Measurements from ENCODE around the gene HAUS1. TPM values are rescaled to one million over a fixed set of nuclear protein-coding genes. Genes with fewer than 3 reads are reported as not detected.
A peak's percentile ranks its signal among the peaks of the same experiment; 100 is the strongest.

The HAUS1 gene
- total RNA-seq, 1 experiment from 2014 or later, result 33.3 TPM

DNA sequence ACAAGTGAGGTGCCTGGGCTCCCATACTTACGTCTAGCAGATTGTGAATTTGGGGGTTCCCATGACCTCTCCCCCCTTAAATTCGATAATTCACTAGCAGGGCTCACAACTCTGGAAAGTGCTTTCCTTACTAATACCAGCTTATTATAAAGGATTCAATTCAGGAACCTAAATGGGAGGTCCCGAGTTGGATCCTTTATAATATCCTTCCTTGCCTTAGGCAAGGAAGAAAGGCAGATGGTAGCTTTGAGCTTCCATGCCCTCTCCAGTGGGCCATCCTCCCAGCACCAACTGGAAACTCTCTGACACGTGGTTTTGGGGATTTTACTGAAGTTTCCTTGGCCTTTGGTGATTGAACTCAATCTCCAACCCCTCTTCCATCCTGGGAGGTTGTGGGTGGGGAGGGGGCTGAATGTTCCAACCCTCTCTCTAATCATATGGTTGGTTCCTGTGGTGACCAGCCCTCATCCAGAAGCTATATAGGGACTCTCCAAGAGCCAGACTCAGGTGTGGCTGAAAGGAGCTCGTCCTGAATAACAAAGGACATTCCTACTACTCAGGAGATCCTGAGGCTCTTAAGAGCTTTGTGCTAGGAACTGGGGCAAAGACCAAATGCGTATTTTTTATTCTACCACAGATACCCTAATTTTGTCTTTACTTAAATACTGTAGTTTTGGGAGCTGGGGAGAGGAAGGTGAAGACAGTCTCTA, 62.2 kb downstream of the HAUS1 start:
- Histone ChIP-seq H3K4me3 (no peak overlapping the region), H3K9me3 (ENCODE audit: insufficient read depth, low read depth) (no peaks in the 10 kb centered on the region), H3K27ac (no peak overlapping the region), H3K27me3 (ENCODE audit: insufficient read depth, low read depth) (no peaks in the 10 kb centered on the region), H3K4me1 (replicated peaks; ENCODE audit: insufficient read depth) (peaks cover 26% of the 10 kb centered on the region), H2AFZ (no peak overlapping the region), H3K36me3 (ENCODE audit: low read depth) (no peaks in the 10 kb centered on the region), H3K9me2 (ENCODE audit: insufficient read depth) (no peaks in the 10 kb centered on the region), H3K79me2 (ENCODE audit: low read depth) (no peaks in the 10 kb centered on the region), H4K20me1 (ENCODE audit: insufficient read depth) (no peaks in the 10 kb centered on the region), H3K4me2 (no peak overlapping the region), H3F3A (ENCODE audit: insufficient read depth, low read depth) (peaks cover 16% of the 10 kb centered on the region; the same call in 1 of the 2 replicates)
- CTCF ChIA-PET, result no interaction called here
- no peak for TF ChIP-seq EZH2 (IDR thresholded peaks at IDR 0.05; ENCODE audit: low read depth)
- TF ChIP-seq, protein P1, sequence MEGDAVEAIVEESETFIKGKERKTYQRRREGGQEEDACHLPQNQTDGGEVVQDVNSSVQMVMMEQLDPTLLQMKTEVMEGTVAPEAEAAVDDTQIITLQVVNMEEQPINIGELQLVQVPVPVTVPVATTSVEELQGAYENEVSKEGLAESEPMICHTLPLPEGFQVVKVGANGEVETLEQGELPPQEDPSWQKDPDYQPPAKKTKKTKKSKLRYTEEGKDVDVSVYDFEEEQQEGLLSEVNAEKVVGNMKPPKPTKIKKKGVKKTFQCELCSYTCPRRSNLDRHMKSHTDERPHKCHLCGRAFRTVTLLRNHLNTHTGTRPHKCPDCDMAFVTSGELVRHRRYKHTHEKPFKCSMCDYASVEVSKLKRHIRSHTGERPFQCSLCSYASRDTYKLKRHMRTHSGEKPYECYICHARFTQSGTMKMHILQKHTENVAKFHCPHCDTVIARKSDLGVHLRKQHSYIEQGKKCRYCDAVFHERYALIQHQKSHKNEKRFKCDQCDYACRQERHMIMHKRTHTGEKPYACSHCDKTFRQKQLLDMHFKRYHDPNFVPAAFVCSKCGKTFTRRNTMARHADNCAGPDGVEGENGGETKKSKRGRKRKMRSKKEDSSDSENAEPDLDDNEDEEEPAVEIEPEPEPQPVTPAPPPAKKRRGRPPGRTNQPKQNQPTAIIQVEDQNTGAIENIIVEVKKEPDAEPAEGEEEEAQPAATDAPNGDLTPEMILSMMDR (conservative IDR thresholded peaks at IDR 0.05), result no peak
- DNase-seq, result no peak
- no TSS peak for BruUV-seq (replicated peaks)
- POLR2A ChIA-PET (ENCODE audit: unreplicated experiment), result no interaction called here
- intact Hi-C loops (cut with micrococcal nuclease; ENCODE audit: unreplicated experiment), result no loop called here

DNA sequence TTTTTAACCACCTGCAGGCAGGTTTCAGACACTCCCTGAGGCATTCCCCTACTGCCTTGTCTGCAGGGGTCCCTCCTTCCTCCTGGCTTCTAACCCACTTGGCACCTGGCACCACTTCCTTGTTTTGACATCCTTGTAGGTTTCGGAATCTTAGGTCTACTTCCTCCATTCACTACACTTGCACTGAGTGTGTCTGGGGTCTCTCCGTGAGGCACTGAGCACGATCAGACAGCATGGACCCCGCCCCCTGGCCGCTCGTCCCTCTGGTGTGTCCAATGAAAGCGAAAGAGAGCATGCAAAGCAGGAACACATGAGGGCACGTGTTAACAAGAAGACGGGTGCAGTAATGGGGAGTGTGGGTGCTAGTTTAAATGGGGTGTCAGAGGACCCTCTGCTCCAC, 63.8 kb downstream of the HAUS1 start:
- no peak overlapping the region for H2AFZ ChIP-seq
- no peaks in the 10 kb centered on the region for H3K9me3 ChIP-seq (ENCODE audit: insufficient read depth, low read depth)
- TF ChIP-seq EZH2 (IDR thresholded peaks at IDR 0.05; ENCODE audit: low read depth), result no peak
- TF ChIP-seq, protein P1 (conservative IDR thresholded peaks at IDR 0.05), result no peak
- no TSS peak for BruUV-seq (replicated peaks)
- intact Hi-C loops (cut with micrococcal nuclease; ENCODE audit: unreplicated experiment), result no loop called here
- peak overlapping the region; percentile 15 for H3K4me2 ChIP-seq
- no peak overlapping the region for H3K4me3 ChIP-seq
- H4K20me1 ChIP-seq (ENCODE audit: insufficient read depth), result no peaks in the 10 kb centered on the region
- H3K79me2 ChIP-seq (ENCODE audit: low read depth), result no peaks in the 10 kb centered on the region
- H3K36me3 ChIP-seq (ENCODE audit: low read depth), result no peaks in the 10 kb centered on the region
- no peaks in the 10 kb centered on the region for H3K9me2 ChIP-seq (ENCODE audit: insufficient read depth)
- H3K27me3 ChIP-seq (ENCODE audit: insufficient read depth, low read depth), result no peaks in the 10 kb centered on the region
- peak in 1 of 2 experiments; percentile 50 for DNase-seq
- ChIA-PET CTCF (no interaction called here), POLR2A (ENCODE audit: unreplicated experiment) (no interaction called here)
- peaks cover 25% of the 10 kb centered on the region for H3F3A ChIP-seq (ENCODE audit: insufficient read depth, low read depth)
- H3K27ac ChIP-seq, result no peak overlapping the region
- peaks cover 28% of the 10 kb centered on the region for H3K4me1 ChIP-seq (replicated peaks; ENCODE audit: insufficient read depth)

DNA sequence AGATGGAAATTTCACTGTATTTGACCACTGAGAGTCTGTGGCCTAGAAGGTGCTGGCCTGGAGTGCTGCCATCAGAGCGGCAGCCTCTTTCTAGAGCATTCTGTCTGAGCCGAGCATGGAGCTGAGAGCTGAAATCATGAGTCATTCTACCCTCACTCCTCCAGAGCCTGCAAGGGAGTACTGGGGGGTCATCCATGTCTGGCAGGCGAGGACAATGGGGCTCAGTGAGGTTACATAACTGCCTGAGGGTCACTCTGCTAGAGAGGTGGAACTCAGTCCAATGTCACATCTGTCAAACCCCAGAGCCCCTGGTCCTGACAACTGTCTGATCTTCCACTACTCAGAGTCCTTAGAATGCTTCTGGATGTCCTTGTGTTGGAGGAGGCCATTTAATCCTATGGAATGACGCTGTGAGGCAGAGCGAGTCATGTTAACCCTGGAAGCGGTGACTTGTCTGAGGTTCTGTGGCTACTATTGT, 65.3 kb downstream of the HAUS1 start:
- CTCF ChIA-PET, result no interaction called here
- peak in 1 of 2 experiments; percentile 72 for DNase-seq
- H3K9me2 ChIP-seq (ENCODE audit: insufficient read depth), result no peaks in the 10 kb centered on the region

More for the DNA sequence above, 65.3 kb downstream of the HAUS1 start:
- Histone ChIP-seq H3F3A (ENCODE audit: insufficient read depth, low read depth) (peaks cover 30% of the 10 kb centered on the region), H3K4me1 (replicated peaks; ENCODE audit: insufficient read depth) (peaks cover 30% of the 10 kb centered on the region), H3K27ac (peak overlapping the region; percentile 47), H2AFZ (peak overlapping the region; percentile 40), H3K4me2 (peak overlapping the region; percentile 33), H3K4me3 (no peak overlapping the region), H3K9me3 (ENCODE audit: insufficient read depth, low read depth) (no peaks in the 10 kb centered on the region), H3K36me3 (ENCODE audit: low read depth) (no peaks in the 10 kb centered on the region), H4K20me1 (ENCODE audit: insufficient read depth) (no peaks in the 10 kb centered on the region), H3K79me2 (ENCODE audit: low read depth) (peaks cover 7% of the 10 kb centered on the region), H3K27me3 (ENCODE audit: insufficient read depth, low read depth) (no peaks in the 10 kb centered on the region)
- intact Hi-C loops (cut with micrococcal nuclease; ENCODE audit: unreplicated experiment), result no loop called here
- BruUV-seq (replicated peaks), result no TSS peak
- POLR2A ChIA-PET (ENCODE audit: unreplicated experiment), result no interaction called here
- TF ChIP-seq EZH2 (IDR thresholded peaks at IDR 0.05; ENCODE audit: low read depth), result no peak
- TF ChIP-seq, protein P1 (conservative IDR thresholded peaks at IDR 0.05), result no peak

Measured in PC-9 (cell line).